ENCODE measurements around the gene TXNDC8. TPM values are rescaled to one million over a fixed set of nuclear protein-coding genes. Genes with fewer than 3 reads are reported as not detected.

TXNDC8 gene
- total and polyA plus RNA-seq, 2 experiments from 2014 or later, result not detected

DNA sequence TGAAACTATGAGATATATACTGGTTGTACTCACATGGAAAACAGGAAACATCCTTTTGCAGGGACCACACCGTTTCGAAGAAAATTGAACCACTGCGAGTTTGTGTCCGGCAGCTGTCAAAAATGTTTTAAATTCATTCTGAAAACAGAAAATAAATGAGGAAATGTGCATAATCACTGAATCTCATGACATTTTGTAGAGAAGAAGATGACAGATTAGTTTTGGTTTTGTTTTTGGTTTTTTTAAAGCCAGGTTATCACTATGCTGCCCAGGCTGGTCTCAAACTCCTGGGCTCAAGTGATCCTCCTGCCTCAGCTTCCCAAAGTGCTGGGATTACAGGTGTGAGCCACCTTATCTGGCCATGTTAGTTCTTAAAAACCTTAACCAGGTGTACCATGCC lies 3.5 kb downstream of the TXNDC8 start:
- no peak overlapping the region for H3K4me2 ChIP-seq
- H4K20me1 ChIP-seq (ENCODE audit: insufficient read depth, poor library complexity, severe bottlenecking), result no peaks in the 10 kb centered on the region
- DNase-seq (ENCODE audit: low spot score), result no peak
- H3K79me2 ChIP-seq, result no peaks in the 10 kb centered on the region
- no peaks in the 10 kb centered on the region for H3K4me1 ChIP-seq (ENCODE audit: insufficient read depth)
- H2AFZ ChIP-seq, result no peak overlapping the region
- no peaks in the 10 kb centered on the region for H3K36me3 ChIP-seq (replicated peaks; ENCODE audit: insufficient read depth, low read depth)
- H3K9me3 ChIP-seq (ENCODE audit: low read depth), result no peaks in the 10 kb centered on the region
- no peaks in the 10 kb centered on the region for H3K9me2 ChIP-seq (replicated peaks; ENCODE audit: insufficient read depth)
- TF ChIP-seq CTCF (IDR thresholded peaks at IDR 0.05; ENCODE audit: poor library complexity), result no peak
- TF ChIP-seq EZH2phosphoT487 (IDR thresholded peaks at IDR 0.05; ENCODE audit: low read depth, severe bottlenecking, unreplicated experiment), result no peak
- no peak for TF ChIP-seq EZH2 (IDR thresholded peaks at IDR 0.05; ENCODE audit: borderline replicate concordance)
- H3K27ac ChIP-seq, result no peak overlapping the region
- no peaks in the 10 kb centered on the region for H3K27me3 ChIP-seq
- no peak overlapping the region for H3K4me3 ChIP-seq
- 95% methylated on average over 4 of the region's 4 CpGs for WGBS (ENCODE audit: low lambda C conversion rate, missing lambda C conversion rate)

DNA sequence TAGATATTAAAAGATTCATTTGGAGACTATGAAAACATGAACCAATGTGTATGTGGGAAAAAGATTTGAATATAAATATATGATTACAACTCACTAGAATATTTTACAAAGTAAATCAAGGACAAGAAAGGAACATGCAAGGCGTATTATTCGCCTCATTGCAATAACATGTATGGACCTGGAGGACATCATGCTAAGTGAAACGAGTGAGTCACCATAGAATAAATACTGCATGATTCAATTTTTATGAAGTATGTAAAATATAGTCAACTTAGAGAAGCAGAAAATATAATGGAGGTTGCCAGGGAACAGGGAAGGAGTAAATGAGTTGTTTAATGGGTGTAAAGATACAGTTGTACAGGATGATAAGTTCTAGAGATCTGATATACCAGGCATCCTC lies 4.9 kb downstream of the TXNDC8 start:
- TF ChIP-seq EZH2phosphoT487 (IDR thresholded peaks at IDR 0.05; ENCODE audit: low read depth, severe bottlenecking, unreplicated experiment) (no peak), CTCF (IDR thresholded peaks at IDR 0.05; ENCODE audit: poor library complexity) (no peak), EZH2 (IDR thresholded peaks at IDR 0.05; ENCODE audit: borderline replicate concordance) (no peak)
- Histone ChIP-seq H3K36me3 (replicated peaks; ENCODE audit: insufficient read depth, low read depth) (no peaks in the 10 kb centered on the region), H3K4me2 (no peak overlapping the region), H3K27ac (no peak overlapping the region), H3K9me3 (ENCODE audit: low read depth) (no peaks in the 10 kb centered on the region), H3K4me3 (no peak overlapping the region), H3K4me1 (ENCODE audit: insufficient read depth) (no peaks in the 10 kb centered on the region), H3K27me3 (no peaks in the 10 kb centered on the region), H2AFZ (no peak overlapping the region), H3K9me2 (replicated peaks; ENCODE audit: insufficient read depth) (no peaks in the 10 kb centered on the region), H3K79me2 (no peaks in the 10 kb centered on the region), H4K20me1 (ENCODE audit: insufficient read depth, poor library complexity, severe bottlenecking) (no peaks in the 10 kb centered on the region)
- no peak for DNase-seq (ENCODE audit: low spot score)
- 94% methylated on average over 3 of the region's 3 CpGs for WGBS (ENCODE audit: low lambda C conversion rate, missing lambda C conversion rate)

- H2AFZ ChIP-seq, result no peak overlapping the region
- H3K9me3 ChIP-seq (ENCODE audit: low read depth), result no peaks in the 10 kb centered on the region
- no peaks in the 10 kb centered on the region for H3K79me2 ChIP-seq
- no peak overlapping the region for H3K4me2 ChIP-seq
- TF ChIP-seq EZH2phosphoT487 (IDR thresholded peaks at IDR 0.05; ENCODE audit: low read depth, severe bottlenecking, unreplicated experiment) (no peak), EZH2 (IDR thresholded peaks at IDR 0.05; ENCODE audit: borderline replicate concordance) (no peak), CTCF (IDR thresholded peaks at IDR 0.05; ENCODE audit: poor library complexity) (no peak)
- no peak overlapping the region for H3K4me3 ChIP-seq
- H3K27ac ChIP-seq, result no peak overlapping the region
- no peaks in the 10 kb centered on the region for H3K27me3 ChIP-seq
- no peaks in the 10 kb centered on the region for H4K20me1 ChIP-seq (ENCODE audit: insufficient read depth, poor library complexity, severe bottlenecking)
- DNase-seq (ENCODE audit: low spot score), result no peak
- no peaks in the 10 kb centered on the region for H3K9me2 ChIP-seq (replicated peaks; ENCODE audit: insufficient read depth)
- no peaks in the 10 kb centered on the region for H3K4me1 ChIP-seq (ENCODE audit: insufficient read depth)
- no peaks in the 10 kb centered on the region for H3K36me3 ChIP-seq (replicated peaks; ENCODE audit: insufficient read depth, low read depth)
- WGBS (ENCODE audit: low lambda C conversion rate, missing lambda C conversion rate), result 100% methylated on average over 1 of the region's 1 CpG
Measured at GRCh38 chr9:110330484-110331105, 7.1 kb downstream of the TXNDC8 start.
